GM12872 (cell line): ENCODE measurements around the gene ST6GALNAC1.

Source experiments
- CTCF ChIP-seq: IDR thresholded peaks from 3 replicates; pipeline ENCODE4 v1.5.1; 2011; ENCODE audit warnings: low read depth, mild to moderate bottlenecking, low read length, moderate library complexity; ENCODE audit not compliant: insufficient read depth

Gene ST6GALNAC1

GRCh38 chr17:76650504-76650903 lies 6.9 kb upstream of the ST6GALNAC1 start:
- TF ChIP-seq CTCF: no peak

GRCh38 chr17:76646712-76647111 lies 3.2 kb upstream of the ST6GALNAC1 start:
- no peak for TF ChIP-seq CTCF

GRCh38 chr17:76645481-76645880 lies 1.9 kb upstream of the ST6GALNAC1 start:
- no peak for TF ChIP-seq CTCF

GRCh38 chr17:76644995-76645394 lies 1.4 kb upstream of the ST6GALNAC1 start:
- TF ChIP-seq CTCF: no peak

GRCh38 chr17:76642994-76643393 lies 563 bp downstream of the ST6GALNAC1 start:
- TF ChIP-seq CTCF: no peak

GRCh38 chr17:76642032-76642561 lies 1.5 kb downstream of the ST6GALNAC1 start:
- no peak for TF ChIP-seq CTCF

GRCh38 chr17:76641501-76641900 lies 2.1 kb downstream of the ST6GALNAC1 start:
- no peak for TF ChIP-seq CTCF
